ENCODE results near the gene EPHA7. TPM values are rescaled to one million over a fixed set of nuclear protein-coding genes. Genes with fewer than 3 reads are reported as not detected.

EPHA7 gene
- total RNA-seq, 1 experiment from 2014 or later, result not detected

GRCh38 chr6:93468291-93468690 lies 48.9 kb upstream of the EPHA7 start (continued):
- TF ChIP-seq ZBTB33 (IDR thresholded peaks at IDR 0.05; ENCODE audit: extremely low read depth, insufficient replicate concordance, low read length), result no peak
- no peak for TF ChIP-seq EGR1 (IDR thresholded peaks at IDR 0.05; ENCODE audit: low read depth)
- TF ChIP-seq CBX3 (IDR thresholded peaks at IDR 0.05; ENCODE audit: low read depth), result no peak
- TF ChIP-seq ELF1 (IDR thresholded peaks at IDR 0.05; ENCODE audit: borderline replicate concordance, low read depth), result no peak
- TF ChIP-seq FOSL1 (IDR thresholded peaks at IDR 0.05; ENCODE audit: low read depth), result no peak
- TF ChIP-seq CEBPB (IDR thresholded peaks at IDR 0.05; ENCODE audit: low read depth), result no peak

GRCh38 chr6:93454533-93454932 lies 35.2 kb upstream of the EPHA7 start:
- ChIA-PET RAD21 (ENCODE audit: low non-redundant PET in 1 of 2, low total read pairs in 2 of 2, uncharacterized antibody in 2 of 2, unreplicated experiment in 2 of 2) (no interaction called here), CTCF (no interaction called here)
- TF ChIP-seq EGR1 (IDR thresholded peaks at IDR 0.05; ENCODE audit: low read depth) (no peak), CEBPB (IDR thresholded peaks at IDR 0.05; ENCODE audit: low read depth) (no peak), SP1 (IDR thresholded peaks at IDR 0.05; ENCODE audit: low read depth) (no peak), ZNF274 (IDR thresholded peaks at IDR 0.05; ENCODE audit: low read depth, low read length) (no peak), CTCF (IDR thresholded peaks at IDR 0.05 in 2 of 3, conservative IDR thresholded peaks at IDR 0.05 in 1 of 3; ENCODE audit: borderline replicate concordance in 1 of 3, insufficient read depth in 1 of 3, low read depth in 2 of 3, low read length in 2 of 3) (no peak), RAD21 (IDR thresholded peaks at IDR 0.05; ENCODE audit: low read depth) (no peak), ZBTB33 (IDR thresholded peaks at IDR 0.05; ENCODE audit: extremely low read depth, insufficient replicate concordance, low read length) (no peak), SIN3A (IDR thresholded peaks at IDR 0.05; ENCODE audit: low read depth) (no peak), EZH2phosphoT487 (IDR thresholded peaks at IDR 0.05; ENCODE audit: borderline replicate concordance) (no peak), REST (IDR thresholded peaks at IDR 0.05; ENCODE audit: low read depth) (no peak), CBX3 (IDR thresholded peaks at IDR 0.05; ENCODE audit: low read depth) (no peak), TCF7L2 (IDR thresholded peaks at IDR 0.05; ENCODE audit: borderline replicate concordance, extremely low read depth, insufficient read depth, insufficient read length) (no peak), MAX (IDR thresholded peaks at IDR 0.05) (no peak)

More at GRCh38 chr6:93454533-93454932, 35.2 kb upstream of the EPHA7 start:
- H3K79me2 ChIP-seq (ENCODE audit: insufficient read depth, low read length), result no peaks in the 10 kb centered on the region
- no peaks in the 10 kb centered on the region for H3K9me2 ChIP-seq (ENCODE audit: insufficient read depth)
- no peak overlapping the region for H3K4me3 ChIP-seq (replicated peaks in 1 of 2; ENCODE audit: low read depth in 1 of 2, low read length in 2 of 2)
- no peaks in the 10 kb centered on the region; the same call in 1 of the 2 replicates for H4K20me1 ChIP-seq (ENCODE audit: insufficient read depth)
- BruUV-seq (replicated peaks), result no TSS peak
- H2AFZ ChIP-seq (ENCODE audit: low read depth, low read length, poor library complexity, severe bottlenecking), result no peak overlapping the region
- H3K36me3 ChIP-seq (ENCODE audit: control insufficient read depth in 1 of 2, insufficient read depth in 2 of 2, low read length in 2 of 2), result no peaks in the 10 kb centered on the region
- no peak for DNase-seq (ENCODE audit: low read depth, low spot score)
- H3K9ac ChIP-seq (ENCODE audit: low read length), result no peak overlapping the region
- intact Hi-C loops (cut with micrococcal nuclease), result no loop called here
- peaks cover 3 to 13% of the 10 kb centered on the region in 2 experiments; a peak in 2 of 4 replicates for H3K9me3 ChIP-seq (ENCODE audit: control insufficient read depth in 1 of 2, insufficient read depth in 1 of 2, low read depth in 1 of 2, low read length in 2 of 2)
- POLR2A ChIA-PET, result no interaction called here
- no peaks in the 10 kb centered on the region for H3K4me1 ChIP-seq (ENCODE audit: control insufficient read depth in 1 of 2, insufficient read depth in 2 of 2, low read length in 2 of 2)
- H3K27me3 ChIP-seq (ENCODE audit: insufficient read depth, low read length), result no peaks in the 10 kb centered on the region
- H3K27ac ChIP-seq (ENCODE audit: low read depth, low read length), result no peak overlapping the region
- no peak overlapping the region for H3K4me2 ChIP-seq (ENCODE audit: low read length)
- no peak for ATAC-seq
